NOMO-1 treated with DMSO at 0.1 percent for 48 hours (cell line): ENCODE results near the gene MARCHF7.
A peak's percentile ranks its signal among the peaks of the same experiment; 100 is the strongest.
"Not testable (repeated sequence)": the region's sequence is repeated elsewhere in the genome, so short reads cannot be mapped to it uniquely, and the experiment has no call there.

ENCODE experiments used
- DNase-seq: peaks from one replicate; lab custom pipeline; 2025; ENCODE audit not compliant: unreplicated experiment; lab: John Stamatoyannopoulos, UW

MARCHF7 gene

DNA sequence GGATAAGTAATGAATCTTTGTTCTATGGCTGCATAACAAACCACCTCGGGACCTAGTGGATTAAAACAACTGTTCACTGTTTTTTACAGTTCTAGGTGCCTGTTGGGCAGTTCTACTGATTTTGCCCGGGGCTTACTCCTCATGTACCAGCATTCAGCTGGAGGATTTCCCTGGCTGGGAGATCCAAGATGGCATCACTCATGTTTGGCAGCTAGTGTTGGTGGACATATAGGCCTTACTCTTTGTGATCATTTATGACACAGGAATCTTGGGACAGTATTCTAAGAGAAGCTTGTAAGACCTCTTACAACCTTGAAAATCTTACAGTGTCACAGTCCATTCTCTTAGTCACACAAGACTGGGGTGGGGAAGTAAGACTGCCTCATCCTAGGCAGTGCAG, 4.6 kb downstream of the MARCHF7 start:
- no peak for DNase-seq

DNA sequence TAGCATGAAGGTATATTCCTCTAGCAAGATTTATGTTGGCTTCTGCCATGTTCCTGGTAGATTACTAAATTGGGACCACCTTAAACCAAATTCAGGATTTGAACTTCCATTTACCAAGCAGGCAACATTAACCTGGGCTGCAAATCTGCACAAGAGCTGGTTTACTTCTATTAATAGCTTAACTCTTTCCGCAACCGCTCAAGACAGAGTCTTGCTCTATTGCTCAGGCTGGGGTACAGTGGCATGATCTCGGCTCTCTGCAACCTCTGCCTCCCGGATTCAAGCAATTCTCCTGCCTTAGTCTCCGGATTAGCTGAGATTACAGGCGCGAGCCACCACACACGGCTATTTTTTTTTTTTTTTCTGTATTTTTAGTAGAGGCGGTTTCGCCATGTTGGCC, 8.4 kb downstream of the MARCHF7 start:
- no peak for DNase-seq

DNA sequence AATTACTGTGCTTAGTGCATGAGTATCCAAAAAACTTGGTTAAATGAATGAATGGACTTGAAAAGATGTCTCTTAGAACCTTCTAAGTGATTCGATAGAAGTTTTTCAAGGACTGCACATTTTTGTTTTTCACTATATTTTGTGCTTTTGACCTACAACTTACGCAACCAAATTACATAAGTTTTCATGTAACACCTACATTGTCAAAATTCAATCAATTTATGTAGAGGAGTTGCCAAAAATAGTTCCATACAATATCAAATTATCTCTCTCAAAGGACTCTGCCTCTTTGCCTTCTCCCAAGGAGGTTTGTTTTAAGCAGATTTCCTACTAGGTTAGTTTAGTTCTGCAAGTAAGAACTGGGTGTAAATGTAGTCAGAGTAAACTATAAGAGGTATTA, 10.3 kb downstream of the MARCHF7 start:
- no peak for DNase-seq

DNA sequence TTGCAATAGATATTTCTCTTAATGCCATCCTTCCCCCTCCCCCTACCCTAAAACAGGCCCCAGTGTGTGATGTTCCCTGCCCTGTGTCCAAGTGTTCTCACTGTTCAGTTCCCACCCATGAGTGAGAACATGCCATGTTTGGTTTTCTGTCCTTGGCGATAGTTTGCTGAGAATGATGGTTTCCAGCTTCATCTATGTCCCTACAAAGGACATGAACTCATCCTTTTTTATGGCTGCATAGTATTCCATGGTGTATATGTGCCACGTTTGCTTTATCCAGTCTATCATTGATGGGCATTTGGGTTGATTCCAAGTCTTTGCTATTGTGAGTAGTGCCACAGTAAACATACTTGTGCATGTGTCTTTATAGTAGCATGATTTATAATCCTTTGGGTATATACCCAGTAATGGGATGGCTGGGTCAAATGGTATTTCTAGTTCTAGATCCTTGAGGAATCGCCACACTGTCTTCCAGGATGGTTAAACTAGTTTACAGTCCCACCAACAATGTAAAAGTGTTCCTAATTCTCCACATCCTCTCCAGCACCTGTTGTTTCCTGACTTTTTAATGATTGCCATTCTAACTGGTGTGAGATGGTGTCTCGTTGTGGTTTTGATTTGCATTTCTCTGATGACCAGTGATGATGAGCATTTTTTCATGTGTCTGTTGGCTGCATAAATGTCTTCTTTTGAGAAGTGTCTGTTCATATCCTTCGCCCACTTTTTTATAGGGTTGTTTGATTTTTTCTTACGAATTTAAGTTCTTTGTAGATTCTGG, 12.7 kb downstream of the MARCHF7 start:
- DNase-seq: not testable (repeated sequence)

DNA sequence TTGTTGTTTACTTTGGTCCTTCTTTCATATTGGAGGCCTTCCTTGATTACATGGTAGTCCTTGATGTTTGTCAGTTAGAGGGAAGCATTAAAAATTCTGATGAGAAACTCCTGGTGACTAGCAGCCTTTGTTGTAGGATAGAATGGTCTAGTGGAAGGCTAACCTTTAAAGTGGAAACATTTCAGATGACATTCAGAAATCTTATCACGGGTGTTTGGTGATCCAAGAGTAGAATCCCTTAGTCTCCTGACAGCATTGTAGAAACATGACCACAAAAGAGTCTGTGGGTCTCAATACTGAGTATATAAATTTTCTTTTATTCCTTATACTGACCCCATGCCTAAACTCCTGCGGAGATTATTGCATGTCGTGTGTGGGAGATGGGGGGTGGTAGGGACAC, 13.4 kb downstream of the MARCHF7 start:
- no peak for DNase-seq

DNA sequence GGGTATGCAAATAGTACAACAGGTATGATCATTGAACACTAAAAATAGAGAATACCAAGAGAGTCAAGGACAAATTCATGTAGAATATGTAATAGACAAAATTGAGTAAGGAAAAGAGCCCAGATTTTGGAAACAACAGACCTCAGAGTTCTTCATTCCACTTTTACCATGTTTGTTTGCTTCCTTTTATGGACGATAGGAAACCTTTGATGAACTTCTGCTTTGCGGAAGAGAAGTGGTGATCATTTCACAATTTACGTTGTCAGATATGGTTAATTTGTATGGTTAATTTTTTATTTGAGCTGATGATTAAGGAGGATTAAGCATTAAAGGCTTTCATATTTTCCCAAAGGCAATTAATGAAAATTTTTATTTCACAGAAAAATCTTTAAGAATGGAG, 16.3 kb downstream of the MARCHF7 start:
- DNase-seq: peak; percentile 46

DNA sequence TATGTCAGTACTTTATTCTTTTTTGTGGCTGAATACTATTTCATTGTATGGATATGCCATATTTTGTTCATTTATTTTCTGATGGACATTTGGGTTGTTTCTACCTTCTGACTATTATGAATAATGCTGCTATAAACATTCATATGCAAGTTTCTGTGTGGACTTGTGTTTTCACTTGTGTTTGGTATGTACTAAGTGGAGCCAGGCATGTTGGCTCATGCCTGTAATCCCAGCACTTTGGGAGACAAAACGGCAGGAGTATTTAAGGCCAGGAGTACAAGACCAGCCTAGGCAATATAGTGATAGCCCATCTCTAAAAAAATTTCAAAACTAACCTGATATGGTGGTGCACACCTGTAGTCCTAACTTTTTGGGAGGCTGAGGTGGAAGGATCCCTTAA, 23.3 kb downstream of the MARCHF7 start:
- no peak for DNase-seq

DNA sequence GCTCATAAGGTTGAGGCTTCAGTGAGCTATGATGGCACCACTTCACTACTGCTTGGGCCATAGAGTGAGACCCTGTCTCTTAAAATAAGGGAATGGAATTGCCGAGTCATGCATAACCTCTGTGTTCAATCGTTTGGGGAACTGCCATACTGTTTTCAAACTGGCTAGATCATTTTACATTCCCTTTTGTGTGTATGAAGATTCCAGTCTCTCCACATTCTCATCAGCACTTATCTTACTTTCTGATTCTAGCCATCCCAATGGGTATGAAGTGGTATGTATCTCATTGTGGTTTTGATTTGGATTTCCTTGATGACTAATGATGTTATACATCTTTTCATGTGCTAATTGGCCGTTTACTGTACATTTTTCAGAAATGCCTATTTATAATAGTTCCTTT, 23.7 kb downstream of the MARCHF7 start:
- no peak for DNase-seq

DNA sequence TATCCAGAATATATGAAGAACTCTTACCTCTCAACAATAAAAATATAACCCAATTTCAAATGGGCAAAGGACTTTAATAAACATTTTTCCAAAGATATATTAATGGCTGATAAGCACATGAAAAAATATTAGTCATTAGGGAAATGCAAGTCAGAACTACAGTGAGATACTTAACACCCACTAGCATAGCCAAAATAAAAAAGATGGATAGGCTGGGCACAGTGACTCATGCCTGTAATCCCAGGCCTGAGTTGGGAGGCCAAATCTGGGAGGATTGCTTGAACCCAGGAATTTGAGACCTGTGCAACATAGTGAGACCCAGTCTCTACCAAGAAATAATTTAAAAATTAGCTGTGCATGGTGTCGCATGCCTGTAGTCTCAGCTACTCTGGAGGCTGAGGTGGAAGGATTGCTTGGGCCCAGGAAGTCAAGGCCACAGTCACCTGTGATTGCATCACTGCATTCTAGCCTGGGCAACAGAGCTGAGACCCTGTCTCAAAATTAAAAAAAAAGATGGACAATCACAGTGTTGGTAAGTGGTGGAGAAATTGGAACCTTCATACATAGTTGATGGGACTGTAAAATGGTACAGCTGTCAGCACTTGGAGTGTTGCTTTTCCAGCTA, 25.1 kb downstream of the MARCHF7 start:
- DNase-seq: no peak

DNA sequence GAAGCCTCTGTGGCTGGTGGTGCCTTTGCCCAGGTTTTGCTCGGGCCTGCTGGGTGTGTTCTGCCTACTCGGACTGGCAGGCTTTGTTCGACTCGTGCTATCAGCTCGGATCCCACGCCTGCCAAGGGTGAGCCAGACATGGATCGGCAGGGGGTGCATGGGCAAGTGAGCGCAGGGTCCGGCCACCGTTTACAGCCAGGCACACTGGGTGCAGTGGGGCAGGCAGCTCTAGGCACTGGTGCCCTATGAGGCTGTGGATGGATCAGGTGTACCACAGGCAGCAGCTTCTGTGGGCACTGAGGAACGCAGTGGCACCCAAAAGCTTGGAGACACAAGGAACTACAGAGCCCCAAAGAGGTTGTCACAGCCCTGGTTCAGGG, 25.6 kb downstream of the MARCHF7 start:
- DNase-seq: no peak

DNA sequence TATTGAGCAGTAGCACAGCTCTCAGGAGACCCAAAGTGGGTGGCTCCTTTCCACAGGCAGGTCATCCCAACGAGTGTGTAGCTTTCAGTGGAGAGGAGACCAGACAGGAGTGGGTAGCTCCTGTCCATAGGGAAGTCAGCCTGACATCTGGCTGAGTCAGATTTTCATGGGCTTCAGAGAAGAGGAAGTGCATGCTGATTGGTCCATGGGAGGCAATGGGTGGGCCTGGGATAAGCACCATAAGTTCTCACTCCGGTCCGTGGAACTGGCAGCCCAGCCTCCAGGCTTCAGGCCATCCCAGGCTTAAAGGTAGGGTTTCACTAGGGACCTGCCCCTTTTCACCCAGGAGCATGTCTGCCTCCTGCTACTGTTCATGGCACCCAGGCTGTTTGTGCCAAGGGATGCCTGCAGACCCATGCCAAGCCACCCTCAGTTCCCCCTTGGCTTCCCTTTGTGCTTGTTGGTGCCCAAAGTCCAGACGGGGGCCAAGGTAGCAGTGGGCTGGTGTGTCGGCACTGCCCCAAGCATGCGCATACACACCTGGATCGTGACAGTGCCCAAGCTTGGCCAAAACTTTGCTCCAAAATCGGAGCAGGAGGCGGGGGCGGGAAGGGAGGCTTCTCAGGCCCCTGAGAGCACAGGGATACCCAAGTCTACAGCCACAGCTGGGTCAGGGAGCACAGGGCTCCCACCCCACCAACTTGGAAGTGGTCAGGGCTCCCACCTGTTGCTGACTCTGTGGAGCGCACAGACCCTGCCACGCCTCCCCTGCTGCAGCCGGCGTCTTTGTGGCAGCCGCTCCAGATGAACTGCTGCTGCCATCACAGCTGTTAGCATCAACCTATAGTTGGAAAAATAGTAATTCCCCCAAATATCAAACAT, 26.4 kb downstream of the MARCHF7 start:
- DNase-seq: peak; percentile 17

DNA sequence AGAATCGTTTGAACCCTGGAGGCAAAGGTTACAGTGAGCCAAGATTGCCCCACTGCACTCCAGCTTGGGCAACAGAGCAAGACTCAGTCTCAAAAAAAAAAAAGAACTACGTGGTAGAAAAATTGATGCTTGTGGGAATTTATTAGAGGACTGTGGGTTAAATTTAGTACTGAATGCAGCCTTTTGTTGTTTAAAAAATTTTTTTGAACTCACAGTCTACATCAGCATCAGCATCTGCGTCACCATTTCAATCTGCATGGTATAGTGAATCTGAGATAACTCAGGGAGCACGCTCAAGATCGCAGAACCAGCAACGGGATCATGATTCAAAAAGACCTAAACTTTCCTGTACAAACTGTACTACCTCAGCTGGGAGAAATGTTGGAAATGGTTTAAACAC, 30.5 kb downstream of the MARCHF7 start:
- no peak for DNase-seq

DNA sequence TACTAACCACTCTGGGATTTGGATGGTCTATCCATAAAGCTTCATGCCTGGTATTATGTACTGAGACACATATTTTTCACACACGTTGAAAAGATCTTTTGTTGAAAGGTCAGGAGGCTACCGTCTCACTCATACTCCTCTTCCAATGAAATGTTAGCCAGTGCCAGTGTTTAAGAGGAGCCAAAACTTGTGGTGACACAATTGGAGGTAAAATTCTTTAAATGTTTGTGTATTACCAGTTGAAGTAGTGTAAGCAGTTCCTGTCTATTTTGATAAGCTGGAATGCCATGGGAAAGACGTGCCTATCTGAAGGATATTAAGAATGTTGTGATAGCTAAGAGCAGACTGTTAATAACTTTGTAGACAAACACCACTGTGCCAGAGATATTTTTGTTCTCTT, 32.1 kb downstream of the MARCHF7 start:
- DNase-seq: no peak

DNA sequence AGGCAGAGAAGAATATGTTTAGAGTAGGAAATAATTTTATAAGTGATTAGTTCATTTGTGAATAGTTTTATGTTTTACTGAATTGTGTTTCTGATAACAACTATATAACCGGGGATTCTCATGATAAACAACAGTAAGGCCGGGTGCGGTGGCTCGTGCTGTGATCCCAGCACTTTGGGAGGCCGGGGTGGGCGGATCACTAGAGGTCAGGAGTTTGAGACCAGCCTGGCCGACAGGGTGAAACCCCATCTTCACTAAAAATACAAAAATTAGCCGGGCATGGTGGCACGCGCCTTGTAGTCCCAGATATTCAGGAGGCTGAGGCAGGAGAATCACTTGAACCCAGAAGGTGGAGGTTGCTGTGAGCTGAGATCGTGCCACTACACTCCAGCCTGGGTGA, 32.9 kb downstream of the MARCHF7 start:
- not testable (repeated sequence) for DNase-seq

DNA sequence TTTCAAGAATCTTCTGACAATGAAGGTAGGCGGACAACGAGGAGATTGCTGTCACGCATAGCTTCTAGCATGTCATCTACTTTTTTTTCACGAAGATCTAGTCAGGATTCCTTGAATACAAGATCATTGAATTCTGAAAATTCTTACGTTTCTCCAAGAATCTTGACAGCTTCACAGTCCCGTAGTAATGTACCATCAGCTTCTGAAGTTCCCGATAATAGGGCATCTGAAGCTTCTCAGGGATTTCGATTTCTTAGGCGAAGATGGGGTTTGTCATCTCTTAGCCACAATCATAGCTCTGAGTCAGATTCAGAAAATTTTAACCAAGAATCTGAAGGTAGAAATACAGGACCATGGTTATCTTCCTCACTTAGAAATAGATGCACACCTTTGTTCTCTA, 35.8 kb downstream of the MARCHF7 start:
- no peak for DNase-seq

DNA sequence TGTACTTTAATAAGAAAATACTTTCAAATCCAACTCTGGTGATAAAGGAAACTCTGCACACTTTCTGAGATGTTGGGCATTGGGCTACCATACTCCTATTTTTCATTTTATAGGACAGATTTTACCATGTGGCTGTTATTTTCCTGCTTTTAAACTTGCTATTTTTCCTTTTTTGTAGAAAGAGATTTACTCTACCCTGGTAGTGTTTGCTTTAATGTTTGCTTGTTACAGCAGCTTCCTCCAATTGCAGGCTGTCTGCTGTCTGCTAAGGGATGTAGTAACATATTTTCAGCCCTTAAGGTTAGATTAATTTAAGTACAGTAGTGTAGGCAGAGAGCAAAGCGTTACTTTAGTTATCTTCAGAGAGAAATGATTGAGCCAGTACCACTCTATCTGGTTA, 38.6 kb downstream of the MARCHF7 start:
- DNase-seq: no peak

DNA sequence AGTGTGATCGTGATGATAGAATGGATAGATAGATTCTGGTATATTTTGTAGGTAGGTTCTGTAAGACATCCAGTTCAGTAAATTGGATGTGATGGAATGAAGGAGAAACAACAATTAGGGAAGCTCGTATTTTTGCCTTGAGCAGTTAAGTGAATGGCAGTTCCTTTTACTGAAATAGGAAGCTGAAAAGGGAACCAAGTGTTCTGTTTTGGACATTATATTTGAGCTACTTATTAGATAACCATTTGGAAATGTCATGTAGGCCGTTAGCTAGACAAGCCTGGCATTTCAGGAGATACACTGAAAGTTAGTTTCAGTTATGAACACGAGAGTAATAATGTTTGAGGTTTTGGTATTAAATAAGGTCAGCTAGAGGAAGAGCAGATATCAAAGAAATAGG, 41.5 kb downstream of the MARCHF7 start:
- peak; percentile 91 for DNase-seq

DNA sequence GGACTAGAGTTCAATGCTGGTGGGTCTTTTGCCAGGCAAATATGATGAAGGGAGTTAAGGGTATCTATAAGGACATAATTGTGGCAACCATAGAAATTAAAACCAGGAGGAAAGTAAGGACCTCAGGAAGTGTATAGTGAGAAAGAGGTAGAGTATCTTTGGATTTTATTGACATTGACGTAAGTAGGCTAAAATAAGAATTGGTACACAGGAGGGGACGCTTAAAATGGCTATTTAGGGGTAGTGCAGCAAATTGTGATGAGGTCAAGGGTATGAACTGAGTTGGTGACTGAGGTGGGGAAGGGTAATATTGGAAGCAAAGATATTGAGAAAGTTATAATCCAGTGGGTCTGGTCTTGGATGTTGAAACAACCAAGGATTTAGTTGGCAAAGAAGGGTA, 42.7 kb downstream of the MARCHF7 start:
- DNase-seq: no peak

DNA sequence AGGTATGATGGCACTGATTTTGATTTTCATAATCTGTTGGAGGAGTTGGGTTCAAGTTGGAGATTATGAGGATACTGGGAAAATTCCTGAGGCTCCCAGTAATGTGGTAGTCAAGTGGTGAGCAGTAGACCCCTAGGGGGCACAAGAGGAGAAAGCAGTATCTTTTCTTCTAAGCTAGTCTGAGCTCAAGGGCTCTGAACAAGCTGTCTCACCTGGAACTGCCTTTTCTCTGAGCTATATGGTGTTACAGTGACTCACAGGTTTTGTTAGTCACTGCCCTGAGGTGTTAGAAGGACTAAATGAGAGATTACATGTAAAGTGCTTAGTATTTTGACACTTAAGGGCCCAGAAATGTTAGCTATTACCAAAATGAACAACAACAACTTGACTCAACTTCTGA, 43.5 kb downstream of the MARCHF7 start:
- no peak for DNase-seq

DNA sequence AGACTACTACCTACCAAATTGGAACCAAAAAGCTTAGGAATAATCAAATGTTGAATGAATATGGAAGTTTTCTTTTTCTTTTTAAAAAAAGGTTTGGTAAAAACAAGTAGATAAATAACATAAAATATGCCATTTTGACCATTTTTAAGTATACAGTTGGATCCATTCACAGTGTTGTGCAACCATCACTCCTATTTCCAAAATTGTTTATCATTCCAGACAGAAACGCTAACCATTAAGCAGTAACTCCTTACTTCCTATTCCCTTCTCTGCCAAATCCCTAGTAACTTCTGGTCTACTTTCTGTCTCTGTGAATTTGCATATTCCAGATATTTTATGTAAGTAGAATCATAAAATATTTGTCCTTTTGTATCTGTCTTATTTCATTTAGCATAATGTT, 45.9 kb downstream of the MARCHF7 start:
- no peak for DNase-seq

DNA sequence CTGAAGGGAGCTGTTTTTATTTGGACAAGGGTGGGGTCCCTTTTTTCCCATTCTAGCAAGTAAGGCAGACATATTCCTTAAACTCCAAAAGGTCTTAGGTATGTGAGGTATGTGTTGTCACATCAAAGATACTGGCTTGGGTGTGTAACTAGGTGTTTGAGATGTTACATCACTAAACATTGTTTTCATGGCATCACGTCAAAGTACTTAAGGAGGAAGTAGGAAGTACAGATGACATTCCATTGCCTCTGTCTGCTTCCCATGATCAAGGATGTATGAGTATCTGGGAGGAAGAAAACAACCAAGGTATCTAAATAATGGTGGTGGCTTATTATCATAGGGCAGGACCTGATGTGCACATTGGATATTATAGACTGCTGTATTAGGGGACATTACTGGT, 46.4 kb downstream of the MARCHF7 start:
- no peak for DNase-seq

DNA sequence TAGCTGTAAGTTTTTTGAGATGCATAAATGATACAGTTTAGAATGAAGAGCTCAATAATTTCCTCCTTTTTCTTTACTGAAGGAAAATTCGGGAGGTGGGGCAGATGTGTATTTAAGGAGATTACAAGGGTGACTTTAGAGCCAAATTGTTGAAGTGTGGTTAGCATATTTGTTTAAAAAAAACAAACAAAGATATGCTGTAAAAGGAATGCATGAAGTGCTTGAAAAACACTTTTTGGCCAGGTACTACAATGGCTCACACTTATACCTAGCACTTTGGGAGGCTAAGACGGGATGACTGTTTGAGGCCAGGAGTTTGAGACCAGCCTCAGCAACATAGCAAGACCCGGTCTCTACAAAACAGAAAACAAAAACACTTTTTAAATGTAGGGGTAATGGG, 47.3 kb downstream of the MARCHF7 start:
- no peak for DNase-seq
